H1 (cell line): ENCODE data around the gene POLR1B. TPM values are rescaled to one million over a fixed set of nuclear protein-coding genes. Genes with fewer than 3 reads are reported as not detected.

Source experiments
- BRCA1 ChIP-seq: IDR thresholded peaks from 2 replicates; pipeline ENCODE4 v1.6.1; 2012; ENCODE audit warnings: low read depth, low read length, improper control_type of control experiment
- EZH2 ChIP-seq: fragments of 200-600 bp; sonication (generic); IDR thresholded peaks from 2 replicates; pipeline ENCODE4 v1.7.1; 2012; ENCODE audit warnings: low read depth, mild to moderate bottlenecking, moderate library complexity, low read length, inconsistent platforms; ENCODE audit not compliant: severe bottlenecking
- FOSL1 ChIP-seq: IDR thresholded peaks from 2 replicates; pipeline ENCODE4 v1.6.1; 2011; ENCODE audit warnings: mild to moderate bottlenecking, low read depth, low read length, moderate library complexity; ENCODE audit not compliant: insufficient read depth
- GABPA ChIP-seq: IDR thresholded peaks from 2 replicates; pipeline ENCODE4 v1.6.1; 2011; ENCODE audit warnings: mild to moderate bottlenecking, low read length, moderate library complexity, borderline replicate concordance; ENCODE audit not compliant: insufficient read depth
- KDM5A ChIP-seq: fragments of 200-600 bp; IDR thresholded peaks from 2 replicates; pipeline ENCODE4 v1.7.1; 2012; ENCODE audit warnings: mild to moderate bottlenecking, low read length, inconsistent platforms, mixed read lengths
- NANOG ChIP-seq: IDR thresholded peaks from 2 replicates; pipeline ENCODE4 v1.6.1; 2011; ENCODE audit warnings: low read length, low read depth, mild to moderate bottlenecking, inconsistent platforms; ENCODE audit not compliant: insufficient read depth, poor library complexity, severe bottlenecking
- RFX5 ChIP-seq: IDR thresholded peaks from 2 replicates; pipeline ENCODE4 v1.6.1; 2011; ENCODE audit warnings: low read depth, low read length, improper control_type of control experiment, borderline replicate concordance
- SRF ChIP-seq: IDR thresholded peaks from 2 replicates; pipeline ENCODE4 v1.6.1; 2011; ENCODE audit warnings: mild to moderate bottlenecking, low read depth, low read length, moderate library complexity
- TBP ChIP-seq: IDR thresholded peaks from 2 replicates; pipeline ENCODE4 v1.6.1; 2011; ENCODE audit warnings: low read depth, low read length, improper control_type of control experiment
- TCF12 ChIP-seq: IDR thresholded peaks from 2 replicates; pipeline ENCODE4 v1.6.1; 2011; ENCODE audit warnings: low read depth, mild to moderate bottlenecking, low read length
- polyA plus RNA-seq, 7 experiments: library from polyadenylated mRNA; depleted of rRNA in 3 of 7; stranded (reverse) in 5 of 7; unstranded in 2 of 7; fragments of >200 nt in 5 of 7; fragments of 200-250 nt in 2 of 7; gene quantifications; 1 replicate in 5 of 7; 2 replicates in 1 of 7; 4 replicates in 1 of 7; pipeline versions ENCODE4 v1.2.1 to v1.2.3, GENCODE V29; 2011 to 2013; ENCODE audit warnings: missing spikeins in 2 of 7, mixed read lengths in 2 of 7
- total RNA-seq: library from RNA; stranded (reverse); fragmentation: NEBNext Ultra II Directional; extraction: Animal tissue kit (Norgen Biotek cat#: 25700); gene quantifications from 2 replicates; pipeline ENCODE4 v1.2.1, GENCODE V29; 2021

The POLR1B gene
- total and polyA plus RNA-seq, 2 of the 8 experiments (the other 6 are each of a cell fraction or from before 2014, with no cell fraction given) = 24.3 to 69.4 TPM

DNA sequence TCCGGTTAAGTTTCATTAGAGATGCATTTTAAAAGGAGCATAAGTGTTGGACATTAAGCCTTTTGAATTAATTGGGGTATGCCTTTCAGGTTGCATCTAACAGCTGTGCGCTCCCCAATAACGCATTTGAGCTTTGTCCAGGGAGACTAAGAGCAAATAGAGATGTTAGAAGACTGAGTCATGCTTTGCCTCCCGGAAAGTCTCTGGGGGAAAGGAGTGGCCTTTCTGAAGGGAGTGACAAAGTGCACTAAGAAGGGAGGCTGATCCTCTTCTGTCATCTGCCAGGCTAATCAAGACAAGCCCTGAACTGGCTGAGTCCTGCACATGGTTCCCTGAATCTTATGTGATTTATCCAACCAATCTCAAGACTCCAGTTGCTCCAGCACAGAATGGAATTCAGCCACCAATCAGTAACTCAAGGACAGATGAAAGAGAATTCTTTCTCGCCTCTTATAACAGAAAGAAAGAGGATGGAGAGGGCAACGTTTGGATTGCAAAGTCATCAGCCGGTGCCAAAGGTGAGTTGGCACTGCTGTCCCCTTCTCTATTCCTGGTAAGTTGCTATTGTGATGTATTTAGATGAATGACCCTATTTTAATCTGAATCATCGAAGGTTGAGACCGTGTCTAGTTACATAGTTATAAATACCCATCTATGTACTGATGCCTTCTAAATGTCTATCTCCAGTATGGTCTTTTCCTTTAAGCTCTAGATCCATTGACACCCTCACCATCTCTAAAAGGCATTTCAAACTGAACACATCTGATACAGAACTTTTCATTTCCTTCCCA is 48.2 kb upstream of the POLR1B start (continued):
- TF ChIP-seq EZH2 = no peak
- TF ChIP-seq GABPA = no peak
- TF ChIP-seq KDM5A = no peak
- TF ChIP-seq RFX5 = no peak
- TF ChIP-seq TBP = no peak
- TF ChIP-seq FOSL1 = no peak
- no peak for TF ChIP-seq TCF12
- TF ChIP-seq BRCA1 = no peak
- TF ChIP-seq NANOG = no peak
- no peak for TF ChIP-seq SRF
